ENCODE measurements around the gene MAEA. TPM values are rescaled to one million over a fixed set of nuclear protein-coding genes. Genes with fewer than 3 reads are reported as not detected.

The MAEA gene
- total RNA-seq, 2 experiments from 2014 or later: 63.8 to 69.0 TPM

DNA sequence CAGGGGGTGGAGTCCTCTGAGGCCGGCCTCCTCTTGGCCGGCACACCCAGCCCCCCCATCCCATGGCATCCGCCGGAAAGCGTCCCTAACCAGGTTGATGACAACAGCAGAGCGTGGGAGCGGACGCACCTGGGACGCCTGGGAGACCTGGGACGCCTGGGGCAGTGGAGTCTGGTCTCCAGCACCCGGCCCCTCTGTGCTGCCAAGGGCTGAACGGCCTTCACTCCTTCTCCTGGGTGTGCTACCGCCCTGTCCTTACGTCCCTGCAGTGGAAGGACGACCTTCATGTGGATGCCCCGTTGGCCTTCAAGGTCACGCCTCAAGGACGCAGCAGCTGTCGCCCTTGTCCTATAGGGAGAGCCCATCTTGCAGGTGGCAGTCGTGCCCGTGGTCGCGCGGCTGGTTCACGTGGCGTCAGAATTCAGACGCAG, 89.7 kb downstream of the MAEA start:
- H3K4me3 Mint-ChIP-seq: no peak overlapping the region
- no peaks in the 10 kb centered on the region for H3K27me3 Mint-ChIP-seq
- no peaks in the 10 kb centered on the region for H3K36me3 Mint-ChIP-seq (ENCODE audit: low read depth)
- H3K27ac Mint-ChIP-seq: no peak overlapping the region
- H3K9me3 Mint-ChIP-seq: no peaks in the 10 kb centered on the region
- no peak for DNase-seq
- H3K4me1 Mint-ChIP-seq: no peaks in the 10 kb centered on the region
- ChIA-PET CTCF (no interaction called here), POLR2A (no interaction called here)

DNA sequence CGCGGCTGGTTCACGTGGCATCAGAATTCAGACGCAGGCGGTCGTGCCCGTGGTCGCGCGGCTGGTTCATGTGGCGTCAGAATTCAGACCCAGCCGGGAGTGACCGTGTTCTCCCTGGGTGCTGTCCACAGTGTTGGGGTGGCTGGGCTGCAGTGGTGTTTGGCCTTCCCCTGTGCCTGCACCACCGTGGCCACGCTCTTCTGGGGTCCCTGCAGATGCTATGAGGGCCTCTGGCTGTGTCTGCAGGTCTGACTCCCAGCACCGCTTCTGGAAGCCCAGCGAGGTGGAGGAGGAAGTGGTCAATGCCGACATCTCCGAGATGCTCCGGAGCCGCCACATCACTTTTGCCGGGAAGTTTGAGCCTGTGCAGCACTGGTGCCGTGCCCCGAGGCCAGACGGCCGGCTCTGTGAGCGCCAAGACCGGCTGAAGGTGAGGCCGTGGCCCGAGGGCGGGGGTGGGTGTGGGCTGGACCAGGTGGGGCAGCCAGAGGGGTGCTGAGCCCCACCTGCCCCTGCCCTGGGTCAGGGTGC, 90.2 kb downstream of the MAEA start:
- H3K27me3 Mint-ChIP-seq: no peaks in the 10 kb centered on the region
- no peak overlapping the region for H3K4me3 Mint-ChIP-seq
- H3K4me1 Mint-ChIP-seq: no peaks in the 10 kb centered on the region
- no peaks in the 10 kb centered on the region for H3K36me3 Mint-ChIP-seq (ENCODE audit: low read depth)
- no peak for DNase-seq
- H3K9me3 Mint-ChIP-seq: no peaks in the 10 kb centered on the region
- POLR2A ChIA-PET: no interaction called here
- H3K27ac Mint-ChIP-seq: no peak overlapping the region
- CTCF ChIA-PET: no interaction called here

DNA sequence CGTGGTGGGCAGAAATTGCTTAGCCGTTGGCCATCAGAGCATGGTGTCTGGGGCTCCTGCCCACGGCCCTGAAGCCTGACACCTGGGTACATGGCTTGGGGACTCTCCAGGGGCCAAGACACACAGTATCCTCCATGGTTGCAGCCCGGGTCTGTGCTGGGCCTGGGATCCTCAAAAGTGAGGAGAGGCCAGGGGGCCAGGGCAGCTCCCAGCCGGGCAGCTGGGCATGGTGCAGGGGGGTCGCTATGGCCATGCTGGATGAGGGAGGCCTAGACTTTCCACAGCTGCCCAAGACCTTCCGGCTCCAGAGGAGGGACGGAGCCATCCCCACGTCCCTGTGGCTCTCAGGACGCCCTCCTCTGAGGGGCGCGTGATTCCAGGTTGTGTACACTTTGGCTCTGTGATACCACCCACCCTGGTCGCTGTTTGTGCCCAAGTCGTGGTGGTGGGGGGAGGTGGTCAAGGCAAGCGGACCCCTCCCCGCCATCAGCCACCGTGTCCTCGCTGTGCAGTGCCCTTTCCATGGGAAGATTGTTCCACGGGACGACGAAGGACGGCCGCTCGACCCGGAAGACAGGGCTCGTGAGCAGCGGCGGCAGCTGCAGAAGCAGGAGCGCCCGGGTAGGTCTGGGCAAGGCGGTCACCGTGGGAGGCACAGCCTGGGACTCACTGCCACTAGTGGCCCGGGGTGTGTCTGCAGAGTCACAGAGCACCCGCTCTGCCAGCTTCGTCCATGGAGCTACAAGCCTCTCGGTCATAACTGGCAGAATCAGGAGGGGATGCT, 90.9 kb downstream of the MAEA start:
- DNase-seq: no peak
- ChIA-PET POLR2A (no interaction called here), CTCF (no interaction called here)
- Mint-ChIP-seq H3K36me3 (ENCODE audit: low read depth) (no peaks in the 10 kb centered on the region), H3K27ac (no peak overlapping the region), H3K27me3 (no peaks in the 10 kb centered on the region), H3K4me3 (no peak overlapping the region), H3K9me3 (no peaks in the 10 kb centered on the region), H3K4me1 (no peaks in the 10 kb centered on the region)

DNA sequence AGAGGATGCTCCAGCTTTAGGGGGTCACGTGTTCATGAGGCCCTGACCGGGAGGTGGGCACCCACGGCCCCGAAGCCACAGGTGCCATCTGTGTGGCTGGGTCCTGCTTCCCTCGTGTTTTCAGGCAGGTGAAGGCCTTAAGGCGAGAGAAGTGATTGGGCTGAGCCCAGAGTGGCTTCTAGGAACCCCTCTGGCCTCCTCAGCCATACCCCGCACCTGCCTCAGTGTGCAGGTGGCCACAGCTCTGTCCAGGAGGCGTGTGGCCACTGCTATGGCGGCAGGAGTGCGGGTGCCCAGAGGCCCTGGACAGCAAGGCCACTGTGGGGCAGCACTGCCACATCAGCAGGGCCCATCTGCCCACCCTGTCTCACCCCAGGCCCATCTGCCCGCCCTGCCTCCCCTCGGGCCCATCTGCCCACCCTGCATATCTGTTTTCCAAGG, 91.5 kb downstream of the MAEA start:
- H3K4me1 Mint-ChIP-seq: no peaks in the 10 kb centered on the region

DNA sequence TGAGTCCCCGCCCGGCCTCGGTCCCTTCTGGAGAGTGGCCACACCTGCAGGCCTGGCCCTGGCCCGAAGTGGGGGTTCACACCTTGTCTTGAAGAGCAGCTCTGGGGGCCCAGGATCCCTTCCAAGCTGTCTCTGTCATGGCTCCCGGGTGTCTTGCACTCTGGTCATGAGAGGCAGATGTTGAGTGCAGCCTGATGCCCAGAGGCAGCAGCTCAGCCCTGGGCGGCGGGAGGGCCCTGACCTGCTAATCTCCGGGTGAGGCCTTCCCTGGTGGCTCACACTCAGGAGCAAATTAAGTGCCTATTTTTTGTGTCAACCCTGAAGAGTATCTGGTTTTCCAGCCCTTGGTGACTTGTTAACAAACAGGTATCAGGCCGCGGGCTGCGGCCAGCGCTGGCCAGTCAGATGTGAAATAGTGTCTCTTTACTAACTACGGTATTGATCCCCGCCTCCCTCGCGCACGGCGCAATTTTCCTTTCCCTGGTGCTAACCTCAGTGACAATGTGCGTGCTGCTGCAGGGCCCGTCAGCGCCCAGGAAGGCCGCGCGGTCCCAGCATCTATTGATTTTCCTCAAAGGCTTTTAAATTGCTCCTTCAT, 92.4 kb downstream of the MAEA start:
- Mint-ChIP-seq H3K4me1 (no peaks in the 10 kb centered on the region), H3K27me3 (no peaks in the 10 kb centered on the region), H3K36me3 (ENCODE audit: low read depth) (no peaks in the 10 kb centered on the region), H3K9me3 (no peaks in the 10 kb centered on the region), H3K27ac (no peak overlapping the region), H3K4me3 (no peak overlapping the region)
- no peak for DNase-seq
- ChIA-PET POLR2A (no interaction called here), CTCF (no interaction called here)

More for the DNA sequence above, 91.5 kb downstream of the MAEA start:
- ChIA-PET POLR2A (no interaction called here), CTCF (no interaction called here)
- Mint-ChIP-seq H3K27ac (no peak overlapping the region), H3K9me3 (no peaks in the 10 kb centered on the region), H3K4me3 (no peak overlapping the region), H3K36me3 (ENCODE audit: low read depth) (no peaks in the 10 kb centered on the region), H3K27me3 (no peaks in the 10 kb centered on the region)
- DNase-seq: no peak

DNA sequence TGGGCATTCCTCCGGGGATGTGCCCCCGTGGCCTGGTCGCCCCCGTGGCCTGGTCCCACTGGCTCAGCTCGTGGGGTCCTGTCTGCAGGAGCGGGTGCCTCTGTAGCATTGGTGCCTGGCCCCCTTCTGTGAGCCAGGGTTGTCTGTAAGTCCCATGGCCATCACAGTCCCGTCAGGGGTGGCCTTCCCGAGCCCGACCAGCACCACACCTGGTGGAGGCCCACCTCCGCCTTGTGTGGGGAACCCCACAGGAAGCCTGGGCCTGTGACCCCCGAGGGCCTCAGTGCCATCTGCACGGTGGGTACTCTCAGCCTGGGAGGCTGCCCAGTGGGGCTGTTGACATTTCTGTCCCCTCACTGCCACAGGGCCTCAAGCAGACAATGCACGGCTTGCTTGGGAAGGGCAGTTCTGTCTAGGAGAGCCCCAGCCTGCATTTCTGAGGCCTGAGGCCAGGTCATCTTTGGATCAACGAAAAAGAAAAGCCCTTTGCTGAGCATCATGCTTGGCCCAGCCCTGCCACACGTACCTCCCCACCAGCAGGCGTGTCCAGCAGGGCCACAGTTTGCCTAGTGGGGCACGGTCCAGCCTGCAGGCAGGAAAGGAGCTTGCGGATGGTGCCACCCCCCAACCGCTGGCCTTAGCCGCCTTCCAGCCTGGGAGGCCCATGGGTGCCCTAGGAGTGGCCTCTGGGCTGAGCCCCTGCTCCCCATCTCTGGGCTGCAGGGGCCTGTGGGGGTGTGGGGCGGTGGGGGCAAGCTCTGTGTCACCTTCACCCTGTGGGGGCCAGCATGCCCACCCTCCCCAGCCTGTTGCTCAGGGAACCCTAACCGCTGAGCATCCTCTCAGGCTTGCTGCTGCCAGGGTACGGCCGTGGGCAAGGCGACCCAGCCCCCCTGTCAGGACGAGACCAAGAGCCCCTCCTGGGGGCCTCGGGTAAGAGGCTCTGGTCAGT, 93.4 kb downstream of the MAEA start:
- Mint-ChIP-seq H3K9me3 (no peaks in the 10 kb centered on the region), H3K36me3 (ENCODE audit: low read depth) (peaks cover 6% of the 10 kb centered on the region), H3K27me3 (no peaks in the 10 kb centered on the region), H3K27ac (no peak overlapping the region), H3K4me3 (no peak overlapping the region), H3K4me1 (no peaks in the 10 kb centered on the region)
- ChIA-PET CTCF (no interaction called here), POLR2A (no interaction called here)
- DNase-seq: no peak

DNA sequence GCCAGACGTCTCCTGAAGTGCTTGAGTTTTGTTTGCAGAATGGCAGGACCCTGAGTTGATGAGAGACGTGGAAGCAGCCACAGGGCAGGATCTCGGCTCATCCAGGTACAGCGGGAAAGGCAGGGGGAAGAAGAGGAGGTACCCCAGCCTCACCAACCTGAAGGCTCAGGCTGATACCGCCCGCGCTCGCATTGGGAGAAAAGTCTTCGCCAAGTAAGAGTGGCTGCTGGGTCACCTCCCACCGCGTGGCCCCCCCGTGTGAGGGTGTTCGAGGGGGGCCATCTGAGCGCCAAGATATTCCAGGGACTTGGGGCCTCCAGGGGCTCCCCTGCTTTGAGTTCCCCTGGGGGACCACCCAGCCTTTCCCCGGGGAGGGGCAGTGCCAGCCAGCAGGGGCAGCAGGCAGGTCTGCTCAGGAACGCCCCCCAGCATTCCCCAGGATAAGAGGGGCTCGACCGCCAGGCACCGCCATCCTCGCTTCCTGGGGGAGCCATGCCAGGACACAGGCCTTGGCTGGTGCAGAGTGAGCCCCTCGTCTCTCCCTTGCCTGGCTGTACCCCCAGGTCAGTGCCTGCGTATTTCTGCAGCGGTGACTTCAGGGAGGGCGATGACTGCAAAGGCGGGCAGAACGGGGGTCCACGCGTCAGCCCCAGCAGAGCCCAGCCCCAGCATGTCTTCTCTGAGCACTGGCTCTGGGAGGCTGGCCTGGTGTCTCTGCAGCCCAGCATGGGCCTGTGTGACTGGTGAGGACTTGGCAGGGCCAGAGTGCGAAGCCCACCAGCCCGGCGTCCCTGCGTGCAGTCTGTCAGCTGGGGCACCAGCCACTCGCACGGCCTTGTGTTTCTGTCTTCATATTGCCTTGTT, 94.3 kb downstream of the MAEA start:
- Mint-ChIP-seq H3K36me3 (ENCODE audit: low read depth) (peaks cover 14% of the 10 kb centered on the region), H3K4me3 (no peak overlapping the region), H3K4me1 (no peaks in the 10 kb centered on the region), H3K9me3 (peaks cover 8% of the 10 kb centered on the region), H3K27ac (no peak overlapping the region), H3K27me3 (no peaks in the 10 kb centered on the region)
- DNase-seq: no peak
- CTCF ChIA-PET: no interaction called here
- POLR2A ChIA-PET: no interaction called here

DNA sequence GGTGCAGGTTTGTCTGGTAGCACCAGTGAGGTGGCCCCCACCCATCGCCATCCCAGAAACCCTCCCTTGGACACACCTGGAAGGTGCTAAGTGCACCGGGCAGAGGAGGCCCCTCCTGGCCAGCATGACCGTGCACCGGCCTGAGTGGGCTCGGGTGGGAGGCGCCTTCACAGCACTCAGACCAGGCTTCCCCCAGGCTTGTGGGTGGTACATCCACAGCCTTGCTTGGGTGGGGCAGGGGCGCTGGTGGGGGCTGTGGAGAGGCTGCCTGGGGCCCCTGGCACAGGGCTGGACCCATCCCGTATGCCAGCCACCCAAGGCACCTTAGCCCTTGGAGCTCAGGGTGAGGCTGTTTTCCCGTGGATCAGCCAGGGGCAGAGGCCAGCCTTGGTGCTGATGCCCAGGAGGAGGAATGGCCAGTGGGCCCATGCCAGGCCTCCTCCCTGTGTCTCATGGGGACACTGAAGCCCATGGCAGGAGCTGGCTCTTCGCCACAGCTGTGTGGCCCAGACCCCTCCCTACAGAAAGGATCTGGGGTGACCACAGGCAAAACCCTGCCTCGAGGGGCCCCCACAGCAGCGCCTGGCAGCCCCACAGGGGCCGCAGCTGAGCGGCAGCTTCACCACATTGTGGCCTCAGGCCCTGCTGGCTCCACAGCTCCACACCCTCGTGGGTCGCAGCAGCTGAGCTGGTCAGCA, 95.1 kb downstream of the MAEA start:
- H3K27ac Mint-ChIP-seq: no peak overlapping the region
- H3K4me1 Mint-ChIP-seq: no peaks in the 10 kb centered on the region
- CTCF ChIA-PET: no interaction called here
- H3K36me3 Mint-ChIP-seq (ENCODE audit: low read depth): peaks cover 14% of the 10 kb centered on the region
- DNase-seq: no peak
- no peak overlapping the region for H3K4me3 Mint-ChIP-seq
- no peaks in the 10 kb centered on the region for H3K27me3 Mint-ChIP-seq
- POLR2A ChIA-PET: no interaction called here
- H3K9me3 Mint-ChIP-seq: peaks cover 12% of the 10 kb centered on the region

DNA sequence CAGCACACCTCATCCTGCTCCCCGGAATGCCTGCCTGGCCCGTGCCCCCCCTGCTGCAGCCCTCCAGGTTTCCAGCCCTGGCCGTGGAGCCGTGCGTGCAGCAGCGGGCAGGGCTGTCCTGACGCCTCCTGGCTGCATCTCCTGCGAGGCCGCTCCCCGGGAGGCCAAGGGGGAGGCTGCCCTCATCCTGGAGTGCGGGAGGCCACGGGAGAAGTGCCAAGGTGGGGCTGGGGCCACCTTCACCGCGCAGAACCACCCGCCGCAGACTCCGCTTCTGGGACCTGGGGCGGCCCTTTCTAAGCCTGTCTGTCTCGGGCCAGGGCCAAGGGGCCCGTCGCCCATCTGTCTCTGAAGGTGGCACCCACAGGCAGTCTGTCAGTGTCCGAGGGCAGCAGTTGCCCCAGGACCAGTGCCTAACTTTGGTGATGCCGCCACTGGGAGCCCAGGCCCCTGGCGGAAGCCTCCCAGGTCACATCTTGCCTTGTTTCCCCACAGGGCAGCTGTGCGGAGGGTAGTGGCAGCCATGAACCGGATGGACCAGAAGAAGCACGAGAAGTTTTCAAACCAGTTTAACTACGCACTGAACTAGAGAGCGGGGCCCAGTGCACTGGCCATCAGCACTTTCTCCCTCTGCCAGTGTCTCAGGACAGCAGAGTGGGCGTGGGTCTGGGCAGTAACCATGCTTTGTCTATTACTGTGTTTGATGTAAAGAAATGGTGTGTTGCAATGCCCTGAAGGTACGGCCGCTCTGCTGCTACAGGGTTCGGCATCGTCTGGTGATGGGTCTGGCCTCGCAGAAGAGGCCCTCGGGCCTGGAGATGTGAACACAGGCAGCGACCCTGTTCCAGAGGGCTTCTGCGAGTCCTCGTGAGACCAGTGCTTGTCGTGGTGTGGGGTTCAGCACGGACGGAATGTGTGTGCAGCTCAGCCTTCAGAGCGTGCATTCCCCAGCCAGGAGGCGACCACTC, 96.0 kb downstream of the MAEA start:
- H3K27me3 Mint-ChIP-seq: no peaks in the 10 kb centered on the region
- peaks cover 14% of the 10 kb centered on the region for H3K36me3 Mint-ChIP-seq (ENCODE audit: low read depth)
- no peak overlapping the region for H3K4me3 Mint-ChIP-seq
- POLR2A ChIA-PET: no interaction called here
- no peaks in the 10 kb centered on the region for H3K4me1 Mint-ChIP-seq
- peaks cover 12% of the 10 kb centered on the region for H3K9me3 Mint-ChIP-seq
- CTCF ChIA-PET: no interaction called here
- no peak overlapping the region for H3K27ac Mint-ChIP-seq
- no peak for DNase-seq

Measured in activated CD4-positive, alpha-beta T cell treated with anti-CD3 and anti-CD28 coated beads, Interleukin-2, amount 10 ng/mL, durations not matched to agents 7 days and 5 days (primary cell).